ENCODE data around the gene KIRREL3.

Gene KIRREL3

DNA sequence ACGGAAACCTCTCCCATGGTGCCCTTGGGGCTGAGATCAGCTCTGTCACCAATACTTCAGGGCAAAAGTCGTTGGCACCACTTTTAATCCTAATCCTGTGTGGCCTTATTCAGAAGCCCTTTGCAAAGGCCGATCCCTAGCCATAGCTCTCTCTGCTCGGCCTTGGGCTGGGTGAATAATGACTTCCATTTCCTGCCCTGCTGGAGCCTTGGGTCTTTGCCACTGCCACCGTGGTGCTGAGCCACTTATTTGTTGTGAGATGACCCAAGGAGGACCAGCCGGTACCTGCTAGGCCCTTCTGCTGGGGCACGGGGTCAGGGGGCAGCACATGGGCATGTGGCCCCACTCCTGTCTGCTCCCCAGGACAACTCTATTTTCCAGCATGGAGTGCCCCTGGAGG lies 456.9 kb downstream of the KIRREL3 start:
- Histone ChIP-seq H3K36me3 (ENCODE audit: control insufficient read depth in 1 of 2, insufficient read depth in 2 of 2, low read length in 2 of 2) (no peaks in the 10 kb centered on the region), H3K27me3 (ENCODE audit: low read depth, low read length) (no peaks in the 10 kb centered on the region), H3K4me1 (ENCODE audit: control insufficient read depth in 1 of 2, insufficient read depth in 2 of 2, low read length in 2 of 2) (peaks cover 0 to 15% of the 10 kb centered on the region in 2 donors), H3K9me3 (ENCODE audit: control insufficient read depth in 1 of 2, low read length in 2 of 2) (no peaks in the 10 kb centered on the region), H3K27ac (ENCODE audit: low read length) (no peak overlapping the region), H3K4me3 (ENCODE audit: low read depth in 1 of 2, low read length in 2 of 2) (no peak overlapping the region)

DNA sequence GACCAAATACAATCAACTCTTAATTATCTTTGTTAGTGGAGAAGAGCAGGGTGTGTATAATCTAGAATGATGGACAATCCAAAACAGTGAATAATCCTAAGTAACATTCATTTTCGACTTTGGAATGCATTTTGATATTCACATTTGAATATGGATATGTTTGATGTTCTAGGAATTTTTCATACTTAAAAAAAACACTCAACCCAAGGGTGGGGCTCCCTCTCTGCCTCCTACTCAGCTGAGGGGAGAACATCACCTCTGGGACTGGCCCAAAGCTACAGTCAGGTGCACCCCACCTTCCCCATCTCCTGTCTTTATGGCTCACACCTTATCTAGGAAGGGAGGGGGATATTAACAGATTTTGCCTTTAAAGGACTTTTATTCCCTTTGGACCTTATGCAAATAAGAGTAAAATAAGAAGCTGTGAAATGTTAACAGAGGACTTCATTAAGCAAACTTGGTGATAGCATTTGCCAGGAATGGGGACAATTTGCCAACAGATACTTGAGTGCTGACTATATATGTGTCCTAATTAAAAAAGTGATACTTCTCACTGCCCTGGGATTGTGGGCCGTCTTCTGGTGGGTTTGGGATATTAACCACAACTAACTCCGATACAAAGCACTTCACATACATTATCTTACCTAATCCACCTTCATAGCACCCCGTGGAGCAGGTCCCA lies 458.1 kb downstream of the KIRREL3 start:
- Histone ChIP-seq H3K9me3 (ENCODE audit: control insufficient read depth in 1 of 2, low read length in 2 of 2) (no peaks in the 10 kb centered on the region), H3K27ac (ENCODE audit: low read length) (no peak overlapping the region), H3K36me3 (ENCODE audit: control insufficient read depth in 1 of 2, insufficient read depth in 2 of 2, low read length in 2 of 2) (no peaks in the 10 kb centered on the region), H3K4me3 (ENCODE audit: low read depth in 1 of 2, low read length in 2 of 2) (no peak overlapping the region), H3K27me3 (ENCODE audit: low read depth, low read length) (no peaks in the 10 kb centered on the region), H3K4me1 (ENCODE audit: control insufficient read depth in 1 of 2, insufficient read depth in 2 of 2, low read length in 2 of 2) (peaks cover 0 to 15% of the 10 kb centered on the region in 2 donors)

DNA sequence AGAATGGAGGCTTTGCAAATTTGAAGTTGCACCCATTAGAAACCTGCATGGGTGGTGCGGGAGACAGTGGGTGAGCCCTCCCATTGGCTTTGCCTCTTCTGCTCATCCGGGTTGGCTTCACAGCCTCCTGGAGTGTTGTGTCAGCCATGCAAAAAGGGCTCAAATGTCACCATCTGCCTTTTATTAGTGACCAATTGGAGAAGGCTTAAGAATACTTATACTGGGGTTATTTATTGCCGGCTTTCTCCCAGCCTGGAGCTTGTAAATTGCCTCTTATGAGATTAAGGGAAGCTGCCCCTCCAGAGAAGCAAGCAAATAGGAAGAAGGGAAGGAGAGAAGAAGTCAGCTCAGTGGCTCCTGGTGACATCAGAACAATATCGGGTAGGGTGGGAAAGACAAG lies 462.5 kb downstream of the KIRREL3 start:
- Histone ChIP-seq H3K27ac (ENCODE audit: low read length) (no peak overlapping the region), H3K27me3 (ENCODE audit: low read depth, low read length) (no peaks in the 10 kb centered on the region)

DNA sequence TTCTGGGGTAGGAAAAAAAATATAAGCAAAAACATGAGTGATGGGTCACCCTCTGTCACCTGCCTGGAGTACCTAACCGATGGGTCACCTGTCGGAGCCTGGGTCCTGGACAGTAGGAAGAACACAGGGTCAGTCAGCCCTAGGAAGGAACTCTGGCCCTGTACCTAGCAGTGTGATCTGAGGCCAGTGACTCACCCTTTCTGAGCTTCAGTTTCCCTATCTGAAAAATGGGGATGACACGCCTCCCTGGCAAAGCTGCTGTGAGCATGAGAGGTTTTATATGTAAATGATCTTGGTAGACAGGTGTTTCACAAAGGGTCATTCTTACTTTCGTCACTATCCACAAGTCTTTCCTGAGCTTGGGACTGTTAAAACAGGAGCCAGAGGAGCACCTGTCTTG lies 463.1 kb downstream of the KIRREL3 start:
- no peaks in the 10 kb centered on the region for H3K4me1 ChIP-seq (ENCODE audit: control insufficient read depth in 1 of 2, insufficient read depth in 2 of 2, low read length in 2 of 2)
- H3K9me3 ChIP-seq (ENCODE audit: control insufficient read depth in 1 of 2, low read length in 2 of 2): no peaks in the 10 kb centered on the region
- H3K27ac ChIP-seq (ENCODE audit: low read length): no peak overlapping the region
- no peaks in the 10 kb centered on the region for H3K27me3 ChIP-seq (ENCODE audit: low read depth, low read length)
- H3K4me3 ChIP-seq (ENCODE audit: low read depth in 1 of 2, low read length in 2 of 2): no peak overlapping the region
- no peaks in the 10 kb centered on the region for H3K36me3 ChIP-seq (ENCODE audit: control insufficient read depth in 1 of 2, insufficient read depth in 2 of 2, low read length in 2 of 2)

More for the DNA sequence above, 462.5 kb downstream of the KIRREL3 start:
- no peak overlapping the region for H3K4me3 ChIP-seq (ENCODE audit: low read depth in 1 of 2, low read length in 2 of 2)
- H3K36me3 ChIP-seq (ENCODE audit: control insufficient read depth in 1 of 2, insufficient read depth in 2 of 2, low read length in 2 of 2): no peaks in the 10 kb centered on the region
- H3K9me3 ChIP-seq (ENCODE audit: control insufficient read depth in 1 of 2, low read length in 2 of 2): no peaks in the 10 kb centered on the region
- H3K4me1 ChIP-seq (ENCODE audit: control insufficient read depth in 1 of 2, insufficient read depth in 2 of 2, low read length in 2 of 2): no peaks in the 10 kb centered on the region

DNA sequence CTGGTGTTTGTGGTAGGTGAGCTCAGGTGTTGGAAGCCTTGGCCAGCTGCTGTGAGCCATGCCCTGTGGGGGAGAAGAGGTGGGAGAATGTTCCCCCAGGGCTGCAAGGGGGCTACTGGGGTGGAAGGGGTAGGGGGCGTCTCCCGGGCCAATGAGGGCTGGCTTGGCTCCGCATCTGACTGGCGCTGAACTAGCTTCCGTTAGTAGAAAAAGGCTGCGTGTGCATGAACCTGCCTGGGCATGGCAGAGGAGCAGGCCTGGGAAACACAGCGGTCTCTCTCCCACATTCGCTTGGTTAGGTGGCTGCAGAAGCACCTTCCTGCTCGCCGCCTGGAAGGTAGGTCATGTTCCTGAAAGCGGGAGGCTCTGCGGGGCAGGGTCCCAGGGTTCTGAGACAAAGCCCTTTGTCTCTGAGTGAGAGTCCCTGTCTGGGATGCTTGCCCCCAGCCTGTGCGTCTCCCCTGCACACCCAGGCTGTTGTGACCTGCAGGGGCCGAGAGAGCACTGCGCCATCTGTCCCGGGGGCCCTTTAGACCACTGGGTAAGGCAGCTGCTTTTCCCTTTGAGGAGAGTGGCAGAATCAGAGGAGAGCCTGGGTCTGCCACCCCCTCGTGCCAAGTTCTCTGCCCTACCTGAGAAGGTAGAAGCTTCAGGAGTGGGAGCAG lies 466.3 kb downstream of the KIRREL3 start:
- H3K36me3 ChIP-seq (ENCODE audit: control insufficient read depth in 1 of 2, insufficient read depth in 2 of 2, low read length in 2 of 2): no peaks in the 10 kb centered on the region
- no peak overlapping the region for H3K27ac ChIP-seq (ENCODE audit: low read length)
- no peaks in the 10 kb centered on the region for H3K4me1 ChIP-seq (ENCODE audit: control insufficient read depth in 1 of 2, insufficient read depth in 2 of 2, low read length in 2 of 2)
- H3K4me3 ChIP-seq (ENCODE audit: low read depth in 1 of 2, low read length in 2 of 2): no peak overlapping the region
- no peaks in the 10 kb centered on the region for H3K27me3 ChIP-seq (ENCODE audit: low read depth, low read length)
- H3K9me3 ChIP-seq (ENCODE audit: control insufficient read depth in 1 of 2, low read length in 2 of 2): no peaks in the 10 kb centered on the region

DNA sequence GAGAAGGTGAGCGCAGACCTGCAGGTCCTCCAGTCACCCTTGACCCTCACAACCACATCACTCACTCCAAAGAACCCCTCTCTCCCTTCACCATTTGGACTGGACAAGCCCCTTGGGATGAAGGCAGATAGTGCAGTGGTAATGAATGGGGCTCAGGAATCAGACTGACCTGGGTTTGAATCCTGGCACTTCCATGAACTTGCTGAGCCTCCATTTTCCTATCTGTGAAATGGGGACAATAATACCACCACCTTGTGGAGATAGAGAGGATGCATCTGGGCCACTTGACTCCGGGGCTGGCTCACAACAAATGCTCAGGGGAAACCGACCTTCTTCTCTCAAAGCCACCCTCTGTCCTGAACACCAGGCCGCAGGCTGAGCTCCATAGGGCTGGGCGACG lies 467.0 kb downstream of the KIRREL3 start:
- H3K9me3 ChIP-seq (ENCODE audit: control insufficient read depth in 1 of 2, low read length in 2 of 2): no peaks in the 10 kb centered on the region
- H3K4me1 ChIP-seq (ENCODE audit: control insufficient read depth in 1 of 2, insufficient read depth in 2 of 2, low read length in 2 of 2): no peaks in the 10 kb centered on the region
- no peak overlapping the region for H3K4me3 ChIP-seq (ENCODE audit: low read depth in 1 of 2, low read length in 2 of 2)
- no peaks in the 10 kb centered on the region for H3K27me3 ChIP-seq (ENCODE audit: low read depth, low read length)
- H3K27ac ChIP-seq (ENCODE audit: low read length): no peak overlapping the region
- no peaks in the 10 kb centered on the region for H3K36me3 ChIP-seq (ENCODE audit: control insufficient read depth in 1 of 2, insufficient read depth in 2 of 2, low read length in 2 of 2)

DNA sequence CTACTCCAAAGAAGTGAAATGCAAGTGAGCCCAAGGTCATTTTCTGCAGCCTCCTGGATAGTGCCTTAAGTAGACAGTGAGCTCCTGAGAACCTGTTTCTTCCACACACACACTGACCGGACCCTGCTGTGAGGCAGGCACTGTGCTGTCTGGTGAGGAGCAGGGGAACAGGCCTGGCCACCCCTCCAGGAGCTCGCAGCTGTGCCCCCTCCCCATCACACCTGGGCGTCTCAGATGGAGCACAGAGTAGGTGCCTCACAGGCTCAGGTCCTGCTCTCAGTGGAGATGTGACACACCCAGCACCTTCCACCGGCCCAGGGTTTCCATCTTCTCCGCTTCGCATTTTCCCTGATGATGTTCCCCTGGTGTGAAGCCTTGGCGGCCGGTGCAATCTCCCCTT lies 470.2 kb downstream of the KIRREL3 start:
- H3K9me3 ChIP-seq (ENCODE audit: control insufficient read depth in 1 of 2, low read length in 2 of 2): no peaks in the 10 kb centered on the region

DNA sequence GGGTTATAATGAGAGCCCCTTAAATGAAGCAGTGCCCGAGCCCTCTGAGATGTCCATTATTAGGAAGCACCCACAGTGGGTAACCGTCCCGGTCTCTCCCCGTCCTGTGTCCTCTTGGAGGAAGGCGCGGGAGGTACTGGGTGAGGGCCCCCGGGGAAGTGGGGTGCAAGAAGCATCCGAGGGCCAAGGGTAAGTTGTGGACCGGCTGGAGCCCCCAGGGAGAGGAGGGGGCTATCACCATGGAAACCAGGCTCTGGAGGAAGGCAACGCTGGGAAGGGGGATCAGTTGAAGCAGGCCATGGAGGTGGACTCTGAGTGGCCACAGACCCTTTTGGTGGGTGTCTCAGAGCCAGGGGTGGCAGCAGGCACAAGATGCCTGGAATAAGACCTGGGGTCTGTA lies 471.5 kb downstream of the KIRREL3 start:
- H3K4me3 ChIP-seq (ENCODE audit: low read depth in 1 of 2, low read length in 2 of 2): no peak overlapping the region
- no peaks in the 10 kb centered on the region for H3K4me1 ChIP-seq (ENCODE audit: control insufficient read depth in 1 of 2, insufficient read depth in 2 of 2, low read length in 2 of 2)
- no peak overlapping the region for H3K27ac ChIP-seq (ENCODE audit: low read length)
- H3K9me3 ChIP-seq (ENCODE audit: control insufficient read depth in 1 of 2, low read length in 2 of 2): no peaks in the 10 kb centered on the region
- H3K27me3 ChIP-seq (ENCODE audit: low read depth, low read length): peaks cover 3% of the 10 kb centered on the region
- no peaks in the 10 kb centered on the region for H3K36me3 ChIP-seq (ENCODE audit: control insufficient read depth in 1 of 2, insufficient read depth in 2 of 2, low read length in 2 of 2)

More for the DNA sequence above, 470.2 kb downstream of the KIRREL3 start:
- Histone ChIP-seq H3K27me3 (ENCODE audit: low read depth, low read length) (peaks cover 3% of the 10 kb centered on the region), H3K4me1 (ENCODE audit: control insufficient read depth in 1 of 2, insufficient read depth in 2 of 2, low read length in 2 of 2) (no peaks in the 10 kb centered on the region), H3K36me3 (ENCODE audit: control insufficient read depth in 1 of 2, insufficient read depth in 2 of 2, low read length in 2 of 2) (no peaks in the 10 kb centered on the region), H3K4me3 (ENCODE audit: low read depth in 1 of 2, low read length in 2 of 2) (no peak overlapping the region), H3K27ac (ENCODE audit: low read length) (no peak overlapping the region)

DNA sequence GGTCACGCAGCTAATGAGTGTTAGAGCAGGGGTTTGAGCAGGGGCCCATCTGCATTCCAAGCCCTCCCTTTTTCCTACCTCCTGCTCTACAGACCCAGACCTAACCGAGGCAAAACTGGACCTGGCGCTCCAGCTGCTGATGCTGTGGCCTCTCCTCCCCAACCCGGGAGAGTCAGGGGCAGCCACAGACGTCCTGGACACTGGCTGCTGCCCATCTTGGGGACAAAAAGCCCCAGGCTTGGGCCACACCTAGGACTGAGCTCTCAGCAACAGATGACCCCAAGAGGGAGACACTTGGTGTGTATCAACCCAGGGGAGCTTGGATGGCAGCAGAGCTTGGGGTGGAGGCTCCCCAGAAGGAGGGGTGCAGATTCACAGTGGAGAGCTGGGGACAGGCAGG lies 472.5 kb downstream of the KIRREL3 start:
- H3K27ac ChIP-seq (ENCODE audit: low read length): no peak overlapping the region
- peaks cover 3% of the 10 kb centered on the region for H3K27me3 ChIP-seq (ENCODE audit: low read depth, low read length)
- no peaks in the 10 kb centered on the region for H3K9me3 ChIP-seq (ENCODE audit: control insufficient read depth in 1 of 2, low read length in 2 of 2)

DNA sequence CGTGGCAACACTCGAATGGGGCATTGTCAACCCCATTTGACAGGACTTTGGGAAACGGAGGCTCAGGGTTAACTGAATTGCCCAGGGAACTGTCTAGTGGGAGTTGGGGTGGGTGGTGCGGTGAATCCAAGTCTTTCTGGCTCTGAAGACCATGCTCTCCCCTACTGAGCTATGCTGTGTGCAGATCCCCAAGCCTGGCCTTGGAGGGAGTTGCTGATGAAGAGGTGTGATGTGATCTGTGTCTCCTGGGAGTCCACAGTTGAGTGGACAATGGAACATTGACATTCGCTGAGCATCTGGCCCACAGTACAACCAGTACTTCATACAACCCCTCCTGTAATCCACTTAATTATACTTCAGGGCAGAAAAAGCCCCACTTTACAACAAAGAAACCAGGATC lies 472.9 kb downstream of the KIRREL3 start:
- peaks cover 3% of the 10 kb centered on the region for H3K27me3 ChIP-seq (ENCODE audit: low read depth, low read length)
- H3K27ac ChIP-seq (ENCODE audit: low read length): no peak overlapping the region
- no peaks in the 10 kb centered on the region for H3K36me3 ChIP-seq (ENCODE audit: control insufficient read depth in 1 of 2, insufficient read depth in 2 of 2, low read length in 2 of 2)
- no peak overlapping the region for H3K4me3 ChIP-seq (ENCODE audit: low read depth in 1 of 2, low read length in 2 of 2)
- no peaks in the 10 kb centered on the region for H3K9me3 ChIP-seq (ENCODE audit: control insufficient read depth in 1 of 2, low read length in 2 of 2)
- no peaks in the 10 kb centered on the region for H3K4me1 ChIP-seq (ENCODE audit: control insufficient read depth in 1 of 2, insufficient read depth in 2 of 2, low read length in 2 of 2)

More for the DNA sequence above, 472.5 kb downstream of the KIRREL3 start:
- Histone ChIP-seq H3K4me1 (ENCODE audit: control insufficient read depth in 1 of 2, insufficient read depth in 2 of 2, low read length in 2 of 2) (no peaks in the 10 kb centered on the region), H3K4me3 (ENCODE audit: low read depth in 1 of 2, low read length in 2 of 2) (no peak overlapping the region), H3K36me3 (ENCODE audit: control insufficient read depth in 1 of 2, insufficient read depth in 2 of 2, low read length in 2 of 2) (no peaks in the 10 kb centered on the region)

DNA sequence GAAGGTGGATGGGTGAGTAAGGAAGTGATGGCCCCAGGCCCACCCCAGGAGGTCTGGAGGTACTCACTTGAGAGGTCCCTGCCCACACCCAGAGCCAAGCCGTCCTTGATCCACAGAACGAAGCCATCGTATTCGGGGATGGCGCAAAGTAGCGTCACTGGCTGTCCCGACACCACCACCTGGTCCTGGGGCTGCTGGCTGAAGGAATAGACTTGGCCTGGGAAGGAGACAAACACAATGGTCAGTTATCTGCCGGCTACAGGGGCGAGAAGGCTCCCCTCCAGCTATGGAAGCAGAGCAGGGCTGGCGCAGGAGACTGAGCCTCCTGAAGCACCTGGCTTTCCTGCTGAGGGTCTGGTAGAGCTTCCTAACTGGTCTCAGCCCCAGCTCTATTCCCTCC lies 474.1 kb downstream of the KIRREL3 start:
- H3K36me3 ChIP-seq (ENCODE audit: control insufficient read depth in 1 of 2, insufficient read depth in 2 of 2, low read length in 2 of 2): no peaks in the 10 kb centered on the region
- peaks cover 3% of the 10 kb centered on the region for H3K27me3 ChIP-seq (ENCODE audit: low read depth, low read length)
- H3K4me1 ChIP-seq (ENCODE audit: control insufficient read depth in 1 of 2, insufficient read depth in 2 of 2, low read length in 2 of 2): no peaks in the 10 kb centered on the region
- no peaks in the 10 kb centered on the region for H3K9me3 ChIP-seq (ENCODE audit: control insufficient read depth in 1 of 2, low read length in 2 of 2)
- no peak overlapping the region for H3K27ac ChIP-seq (ENCODE audit: low read length)
- H3K4me3 ChIP-seq (ENCODE audit: low read depth in 1 of 2, low read length in 2 of 2): no peak overlapping the region

DNA sequence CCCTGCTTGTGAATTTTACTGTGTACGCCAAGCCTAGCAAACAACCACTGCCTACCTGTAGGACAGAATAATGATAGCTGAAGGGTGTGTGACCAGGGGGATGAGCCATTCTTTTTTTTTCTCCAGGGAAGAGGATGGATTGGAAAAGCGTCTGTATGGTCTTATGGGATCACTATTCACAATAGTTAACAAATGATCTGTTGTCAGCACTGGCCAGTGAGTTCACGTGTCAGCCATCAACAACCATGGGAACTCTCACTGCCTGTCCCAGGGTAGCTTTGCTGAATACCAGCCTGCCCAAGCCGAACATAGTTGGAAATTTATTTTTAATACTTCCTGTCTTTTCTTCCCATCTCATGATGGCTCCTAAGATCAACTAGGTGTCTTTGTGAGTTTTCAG lies 474.9 kb downstream of the KIRREL3 start:
- H3K4me3 ChIP-seq (ENCODE audit: low read depth in 1 of 2, low read length in 2 of 2): no peak overlapping the region

More for the DNA sequence above, 474.9 kb downstream of the KIRREL3 start:
- H3K36me3 ChIP-seq (ENCODE audit: control insufficient read depth in 1 of 2, insufficient read depth in 2 of 2, low read length in 2 of 2): no peaks in the 10 kb centered on the region
- H3K9me3 ChIP-seq (ENCODE audit: control insufficient read depth in 1 of 2, low read length in 2 of 2): no peaks in the 10 kb centered on the region
- H3K27ac ChIP-seq (ENCODE audit: low read length): no peak overlapping the region
- peaks cover 3% of the 10 kb centered on the region for H3K27me3 ChIP-seq (ENCODE audit: low read depth, low read length)
- H3K4me1 ChIP-seq (ENCODE audit: control insufficient read depth in 1 of 2, insufficient read depth in 2 of 2, low read length in 2 of 2): no peaks in the 10 kb centered on the region

Measured in muscle layer of duodenum (tissue), 2 donors.